ENCODE measurements around the gene C1QTNF9B. TPM values are rescaled to one million over a fixed set of nuclear protein-coding genes. Genes with fewer than 3 reads are reported as not detected.

C1QTNF9B gene
- total RNA-seq, 2 donors from 2014 or later = 2.4 TPM; not detected in 1

GRCh38 chr13:23876265-23876664 is 21.0 kb downstream of the C1QTNF9B start:
- WGBS = 78% methylated on average over 2 of the region's 2 CpGs
- Histone ChIP-seq H3K36me3 (no peaks in the 10 kb centered on the region), H3K4me1 (replicated peaks) (peaks cover 2% of the 10 kb centered on the region), H3K4me3 (no peak overlapping the region), H3K27ac (no peak overlapping the region), H3K9me3 (no peaks in the 10 kb centered on the region), H3K27me3 (replicated peaks; ENCODE audit: insufficient read depth) (no peaks in the 10 kb centered on the region)
- DNase-seq (ENCODE audit: low spot score) = no peak
- TF ChIP-seq CTCF (IDR thresholded peaks at IDR 0.05) (peak in 1 of 4 experiments; percentile 14), POLR2AphosphoS5 (IDR thresholded peaks at IDR 0.05) (no peak), POLR2A (IDR thresholded peaks at IDR 0.05) (no peak)
- intact Hi-C loops (cut with DNase I) = no loop called here

GRCh38 chr13:23871616-23872220 is 25.6 kb downstream of the C1QTNF9B start:
- TF ChIP-seq POLR2AphosphoS5 (IDR thresholded peaks at IDR 0.05) (no peak), CTCF (IDR thresholded peaks at IDR 0.05) (peak in 3 of 4 experiments; percentile 64 to 85 (median 67))
- Histone ChIP-seq H3K4me1 (replicated peaks) (peaks cover 6% of the 10 kb centered on the region), H3K36me3 (peaks cover 0 to 2% of the 10 kb centered on the region in 2 donors), H3K27me3 (replicated peaks; ENCODE audit: insufficient read depth) (no peaks in the 10 kb centered on the region), H3K27ac (peak overlapping the region in 1 of 2 donors; percentile 19), H3K4me3 (no peak overlapping the region), H3K9me3 (no peaks in the 10 kb centered on the region)
- intact Hi-C loops (cut with DNase I) = loop anchor here (1.0 to 5.0 kb wide), 3 partner anchors 154 to 404 kb away; no protein-coding TSS in a partner anchor
- no peak for DNase-seq (ENCODE audit: low spot score)
- 88% methylated on average over 2 of the region's 2 CpGs for WGBS

- peaks cover 0 to 2% of the 10 kb centered on the region in 2 donors for H3K36me3 ChIP-seq
- no peak overlapping the region for H3K4me3 ChIP-seq
- peak overlapping the region in 1 of 2 donors; percentile 14 for H3K27ac ChIP-seq
- H3K27me3 ChIP-seq (replicated peaks; ENCODE audit: insufficient read depth) = no peaks in the 10 kb centered on the region
- H3K9me3 ChIP-seq = no peaks in the 10 kb centered on the region
- DNase-seq (ENCODE audit: low spot score) = no peak
- no peak for TF ChIP-seq CTCF (IDR thresholded peaks at IDR 0.05)
- no peak for TF ChIP-seq POLR2A (IDR thresholded peaks at IDR 0.05)
- no peak for TF ChIP-seq POLR2AphosphoS5 (IDR thresholded peaks at IDR 0.05)
- WGBS = 89% methylated on average over 12 of the region's 12 CpGs
- H3K4me1 ChIP-seq (replicated peaks) = peaks cover 6% of the 10 kb centered on the region
- intact Hi-C loops (cut with DNase I) = loop anchor here (1.0 to 5.0 kb wide), 3 partner anchors 153 to 403 kb away; no protein-coding TSS in a partner anchor
These were observed 26.8 kb downstream of the C1QTNF9B start for GRCh38 chr13:23870356-23871140.

- Histone ChIP-seq H3K9me3 (no peaks in the 10 kb centered on the region), H3K27ac (no peak overlapping the region), H3K4me3 (no peak overlapping the region), H3K36me3 (peaks cover 0 to 2% of the 10 kb centered on the region in 2 donors), H3K4me1 (replicated peaks) (peaks cover 6% of the 10 kb centered on the region), H3K27me3 (replicated peaks; ENCODE audit: insufficient read depth) (no peaks in the 10 kb centered on the region)
- intact Hi-C loops (cut with DNase I) = no loop called here
- TF ChIP-seq POLR2A (IDR thresholded peaks at IDR 0.05) (no peak), POLR2AphosphoS5 (IDR thresholded peaks at IDR 0.05) (no peak), CTCF (IDR thresholded peaks at IDR 0.05) (no peak)
- no peak for DNase-seq (ENCODE audit: low spot score)
- 77% methylated on average over 5 of the region's 5 CpGs for WGBS
These were observed 28.8 kb downstream of the C1QTNF9B start for GRCh38 chr13:23868521-23868920.
